ENCODE data around the gene HRH3. TPM values are rescaled to one million over a fixed set of nuclear protein-coding genes. Genes with fewer than 3 reads are reported as not detected.

The HRH3 gene
- total RNA-seq, 1 donor = not detected

- no peak overlapping the region for H3K4me3 ChIP-seq (ENCODE audit: low read depth, low read length)
- DNase-seq (ENCODE audit: low read depth) = no peak
- no peak for TF ChIP-seq CTCF (IDR thresholded peaks at IDR 0.05; ENCODE audit: insufficient read depth, low read depth, low read length)
Observed at GRCh38 chr20:62217913-62218773, 1.9 kb downstream of the HRH3 start.

- no peak for DNase-seq (ENCODE audit: low read depth)
- TF ChIP-seq CTCF (IDR thresholded peaks at IDR 0.05; ENCODE audit: insufficient read depth, low read depth, low read length) = no peak
- no peak overlapping the region for H3K4me3 ChIP-seq (ENCODE audit: low read depth, low read length)
Observed at GRCh38 chr20:62216636-62217566, 3.2 kb downstream of the HRH3 start.

DNA sequence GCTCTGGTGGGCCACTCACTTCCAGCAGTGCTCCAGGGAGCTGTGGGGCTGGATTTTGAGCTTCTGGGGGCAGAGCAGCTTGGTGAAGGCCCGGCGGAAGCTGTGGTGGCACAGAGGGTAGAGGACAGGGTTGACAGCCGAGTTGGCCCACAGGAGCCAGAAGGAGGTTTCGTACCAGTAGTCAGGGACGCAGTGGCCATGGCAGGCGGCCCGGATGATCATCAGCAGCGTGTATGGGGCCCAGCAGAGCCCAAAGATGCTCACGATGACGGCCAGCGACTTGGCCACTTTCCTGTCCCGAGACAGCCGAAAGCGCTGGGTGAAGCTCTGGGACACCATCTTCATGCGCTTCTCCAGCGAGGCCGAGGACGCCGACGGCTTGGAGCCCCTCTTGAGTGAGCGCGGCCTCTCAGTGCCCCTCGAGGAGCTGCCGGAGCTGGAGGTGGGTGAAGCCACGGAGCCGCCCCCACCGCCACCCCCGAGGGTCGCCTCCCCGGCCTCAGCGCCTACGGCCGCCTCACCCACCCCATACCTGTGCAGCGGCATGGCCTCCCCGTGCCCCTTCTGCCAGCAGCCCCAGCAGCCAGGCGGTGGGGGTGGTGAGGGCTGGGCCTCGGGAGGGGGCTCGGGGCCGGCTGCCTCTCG lies 4.0 kb downstream of the HRH3 start:
- no peak for DNase-seq (ENCODE audit: low read depth)
- no peak for TF ChIP-seq CTCF (IDR thresholded peaks at IDR 0.05; ENCODE audit: insufficient read depth, low read depth, low read length)
- H3K4me3 ChIP-seq (ENCODE audit: low read depth, low read length) = no peak overlapping the region

GRCh38 chr20:62215020-62215990 lies 4.8 kb downstream of the HRH3 start:
- no peak for TF ChIP-seq CTCF (IDR thresholded peaks at IDR 0.05; ENCODE audit: insufficient read depth, low read depth, low read length)
- no peak for DNase-seq (ENCODE audit: low read depth)
- no peak overlapping the region for H3K4me3 ChIP-seq (ENCODE audit: low read depth, low read length)

GRCh38 chr20:62214067-62214466 lies 6.0 kb downstream of the HRH3 start:
- no peak for TF ChIP-seq CTCF (IDR thresholded peaks at IDR 0.05; ENCODE audit: insufficient read depth, low read depth, low read length)
- no peak for DNase-seq (ENCODE audit: low read depth)
- no peak overlapping the region for H3K4me3 ChIP-seq (ENCODE audit: low read depth, low read length)
